CD4-positive, alpha-beta memory T cell (primary cell): ENCODE measurements around the gene KRTAP10-10. TPM values are rescaled to one million over a fixed set of nuclear protein-coding genes. Genes with fewer than 3 reads are reported as not detected.
"Not testable (repeated sequence)": the region's sequence is repeated elsewhere in the genome, so short reads cannot be mapped to it uniquely, and the experiment has no call there.

ENCODE experiments used
- CTCF ChIA-PET: fragments of 350-600 bp; sonication (Branson Sonifier 250); formaldehyde crosslinking; loops from one replicate; lab custom pipeline; 2021; ENCODE audit warnings: inconsistent platforms; ENCODE audit not compliant: partially characterized antibody; lab: Charles Lee
- POLR2A ChIA-PET: fragments of 350-600 bp; sonication (Branson Sonifier 250); formaldehyde crosslinking; loops from one replicate; lab custom pipeline; 2021; ENCODE audit not compliant: partially characterized antibody; lab: Charles Lee
- DNase-seq, 5 donors: peaks; one replicate each; pipeline versions ENCODE4 v3.0.0 to v3.0.0-alpha.2; 2020 to 2022; ENCODE audit warnings: mixed read lengths in 1 of 5
- H3K27ac ChIP-seq: one replicate; pipeline ENCODE4 v1.7.0; 2013; ENCODE audit warnings: low read depth, low read length
- H3K27me3 ChIP-seq: 2 replicates; pipeline ENCODE4 v1.7.0; 2013; ENCODE audit warnings: mild to moderate bottlenecking, low read length, moderate library complexity; ENCODE audit not compliant: insufficient read depth
- H3K36me3 ChIP-seq: 2 replicates; pipeline ENCODE4 v1.7.0; 2013; ENCODE audit warnings: mild to moderate bottlenecking, low read length, moderate library complexity; ENCODE audit not compliant: insufficient read depth
- H3K4me1 ChIP-seq: 2 replicates; pipeline ENCODE4 v1.7.0; 2013; ENCODE audit warnings: mild to moderate bottlenecking, low read length, moderate library complexity; ENCODE audit not compliant: insufficient read depth
- H3K4me3 ChIP-seq, 2 donors: one replicate each; pipeline ENCODE4 v1.7.0; 2013; ENCODE audit warnings: low read length in 2 of 2, mild to moderate bottlenecking in 1 of 2
- H3K9me3 ChIP-seq, 2 donors: one replicate each; pipeline ENCODE4 v1.7.0; 2013; ENCODE audit warnings: low read length in 2 of 2, control low read depth in 1 of 2; ENCODE audit not compliant: control insufficient read depth in 1 of 2
- H3K27ac Mint-ChIP-seq, 7 donors: one replicate each; pipeline ENCODE4 v1.8.0; 2020 to 2021; ENCODE audit warnings: mixed read lengths in 7 of 7, mild to moderate bottlenecking in 6 of 7, inconsistent platforms in 3 of 7, moderate library complexity in 3 of 7
- H3K27me3 Mint-ChIP-seq, 2 donors: one replicate each; pipeline ENCODE4 v1.8.0; 2020 to 2021; ENCODE audit warnings: mixed read lengths in 2 of 2
- H3K36me3 Mint-ChIP-seq, 2 donors: one replicate each; pipeline ENCODE4 v1.8.0; 2020 to 2021; ENCODE audit warnings: mixed read lengths in 2 of 2, inconsistent platforms in 1 of 2, mild to moderate bottlenecking in 1 of 2
- H3K4me1 Mint-ChIP-seq, 4 donors: one replicate each; pipeline ENCODE4 v1.8.0; 2020 to 2021; ENCODE audit warnings: mixed read lengths in 4 of 4, mild to moderate bottlenecking in 1 of 4
- H3K4me3 Mint-ChIP-seq, 8 donors: one replicate each; pipeline ENCODE4 v1.8.0; 2020 to 2021; ENCODE audit warnings: mixed read lengths in 8 of 8, mild to moderate bottlenecking in 7 of 8, moderate library complexity in 6 of 8, inconsistent platforms in 3 of 8
- H3K9me3 Mint-ChIP-seq, 8 donors: one replicate each; pipeline ENCODE4 v1.8.0; 2020 to 2021; ENCODE audit warnings: mixed read lengths in 8 of 8, mild to moderate bottlenecking in 5 of 8, inconsistent platforms in 3 of 8, moderate library complexity in 1 of 8
- intact Hi-C: fragments of 100-400 bp; cut with micrococcal nuclease; formaldehyde crosslinking; loops from one replicate; pipeline ENCODE4 v1.15.1; 2023
- polyA plus RNA-seq, 2 donors: library from polyadenylated mRNA; unstranded; fragments of 300-500 nt; fragmentation: Illumina TruSeq; gene quantifications; one replicate each; pipeline ENCODE4 v1.2.3, GENCODE V29; 2021
- total RNA-seq, 2 experiments: library from RNA; stranded (reverse); gene quantifications; one replicate each; pipeline ENCODE4 v1.2.3, GENCODE V29; 2021

KRTAP10-10 gene
- total and polyA plus RNA-seq, 4 experiments from 2014 or later: not detected

DNA sequence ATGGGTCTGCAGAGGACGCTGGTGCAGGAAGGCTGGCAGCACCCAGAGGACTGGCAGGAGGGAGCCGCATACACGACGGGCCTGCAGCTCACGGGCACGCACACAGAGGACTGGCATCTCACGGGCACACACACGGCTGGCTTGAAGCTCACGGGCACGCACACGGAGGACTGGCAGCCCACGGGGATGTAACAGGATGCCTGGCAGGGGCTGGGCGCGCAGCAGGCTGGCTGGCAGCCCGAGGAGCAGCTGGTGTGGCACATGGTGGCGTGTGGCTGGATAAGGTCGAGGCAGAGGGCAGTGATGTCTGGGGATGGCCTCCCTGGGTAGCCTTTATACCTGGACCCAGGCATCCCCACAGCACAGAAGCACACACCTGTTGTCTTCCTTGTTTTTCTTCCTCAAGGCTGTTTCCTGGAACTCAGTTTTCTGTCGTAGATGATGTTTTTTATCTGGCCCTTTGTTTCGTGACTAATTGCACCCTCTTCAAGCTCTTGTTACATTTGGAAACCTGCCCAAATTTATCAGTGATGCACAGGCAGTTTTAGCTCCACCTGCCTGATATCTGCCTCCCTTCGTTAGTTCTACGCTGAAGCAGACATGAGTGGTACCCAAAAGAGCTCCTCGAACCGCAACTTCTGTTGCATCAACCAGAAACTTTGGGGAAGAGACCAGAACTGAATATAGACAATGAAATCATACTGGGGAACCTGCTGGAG lies 44.9 kb downstream of the KRTAP10-10 start, which contains the start of gene KRTAP12-1:
Gene KRTAP12-1 (minus strand): TSS at position 303 of the 719 bp plus-strand sequence. CDS start 40 bp downstream, at position 263.
- Histone ChIP-seq H3K4me1 (no peaks in the 10 kb centered on the region), H3K36me3 (no peaks in the 10 kb centered on the region), H3K4me3 (no peak within 1 kb of the TSS), H3K27ac (no peak within 1 kb of the TSS), H3K9me3 (no peaks in the 10 kb centered on the region), H3K27me3 (no peaks in the 10 kb centered on the region)
- ChIA-PET CTCF (no interaction called here), POLR2A (interaction anchor here (1.0 to 1.2 kb wide), 2 partner anchors 9 to 24 kb away, joined by 3 to 4 read pairs; partner anchors contain the start of gene KRTAP12-3)
- Mint-ChIP-seq H3K4me3 (no peak within 1 kb of the TSS), H3K9me3 (peaks cover 0 to 3% (median 0%) of the 10 kb centered on the region in 8 donors), H3K36me3 (no peaks in the 10 kb centered on the region), H3K27ac (no peak within 1 kb of the TSS), H3K27me3 (peaks cover 3 to 10% of the 10 kb centered on the region in 2 donors), H3K4me1 (peaks cover 0 to 7% (median 4%) of the 10 kb centered on the region in 4 donors)
- intact Hi-C loops: no loop called here
- no peak for DNase-seq

DNA sequence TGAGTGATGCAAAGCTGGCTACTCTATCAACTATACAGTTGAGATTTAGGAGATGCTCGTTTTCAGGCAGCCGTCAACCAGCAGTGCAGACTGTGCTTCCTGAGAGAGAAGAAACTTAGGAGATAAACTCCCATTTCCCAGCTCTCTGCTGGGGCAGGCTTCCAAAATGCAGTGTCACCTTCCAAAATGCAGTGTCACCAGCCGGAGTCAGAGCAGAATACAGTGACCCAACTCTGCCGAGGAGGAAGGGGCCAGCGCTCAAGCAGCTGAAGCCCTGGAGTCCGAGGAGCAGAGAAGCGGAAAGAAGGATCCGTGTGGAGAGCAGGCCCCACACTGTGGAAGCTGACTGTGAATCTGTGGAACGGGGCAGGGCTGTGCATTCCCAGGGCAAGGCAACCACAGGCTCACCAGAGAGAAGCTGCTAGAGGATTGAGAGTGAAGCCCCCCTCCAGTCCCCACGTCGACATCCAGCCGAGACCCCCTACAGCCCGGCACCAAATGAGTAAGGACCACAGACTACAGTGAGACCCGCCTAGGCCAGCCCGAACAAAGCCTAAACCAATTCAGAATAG lies 45.5 kb downstream of the KRTAP10-10 start:
- ChIA-PET CTCF (no interaction called here), POLR2A (interaction anchor here (1.0 kb wide), 1 partner anchor 9 kb away, joined by 4 read pairs; no protein-coding TSS in a partner anchor)
- intact Hi-C loops: no loop called here
- Mint-ChIP-seq H3K36me3 (no peaks in the 10 kb centered on the region), H3K4me3 (no peak overlapping the region), H3K27me3 (peaks cover 3 to 10% of the 10 kb centered on the region in 2 donors), H3K27ac (no peak overlapping the region), H3K4me1 (peaks cover 0 to 7% (median 4%) of the 10 kb centered on the region in 4 donors), H3K9me3 (peaks cover 0 to 3% (median 0%) of the 10 kb centered on the region in 8 donors)
- no peak overlapping the region for H3K27ac ChIP-seq
- H3K36me3 ChIP-seq: no peaks in the 10 kb centered on the region
- H3K9me3 ChIP-seq: no peaks in the 10 kb centered on the region
- H3K4me1 ChIP-seq: no peaks in the 10 kb centered on the region
- DNase-seq: no peak
- H3K27me3 ChIP-seq: no peaks in the 10 kb centered on the region
- H3K4me3 ChIP-seq: no peak overlapping the region

- peaks cover 3 to 10% of the 10 kb centered on the region in 2 donors for H3K27me3 Mint-ChIP-seq
- Histone ChIP-seq H3K9me3 (no peaks in the 10 kb centered on the region), H3K27me3 (no peaks in the 10 kb centered on the region), H3K36me3 (no peaks in the 10 kb centered on the region), H3K4me1 (no peaks in the 10 kb centered on the region), H3K4me3 (no peak overlapping the region), H3K27ac (no peak overlapping the region)
- CTCF ChIA-PET: interaction anchor here (2.6 kb wide), 1 partner anchor 174 kb away, joined by 7 read pairs; no protein-coding TSS in a partner anchor
- no peaks in the 10 kb centered on the region for H3K36me3 Mint-ChIP-seq
- H3K4me1 Mint-ChIP-seq: peaks cover 0 to 7% (median 4%) of the 10 kb centered on the region in 4 donors
- intact Hi-C loops: no loop called here
- H3K4me3 Mint-ChIP-seq: no peak overlapping the region
- POLR2A ChIA-PET: no interaction called here
- H3K9me3 Mint-ChIP-seq: peaks cover 0 to 3% (median 0%) of the 10 kb centered on the region in 8 donors
- no peak for DNase-seq
- peak overlapping the region in 1 of 7 donors; percentile 68 for H3K27ac Mint-ChIP-seq
Observed at GRCh38 chr21:44684077-44684476, 46.9 kb downstream of the KRTAP10-10 start.

DNA sequence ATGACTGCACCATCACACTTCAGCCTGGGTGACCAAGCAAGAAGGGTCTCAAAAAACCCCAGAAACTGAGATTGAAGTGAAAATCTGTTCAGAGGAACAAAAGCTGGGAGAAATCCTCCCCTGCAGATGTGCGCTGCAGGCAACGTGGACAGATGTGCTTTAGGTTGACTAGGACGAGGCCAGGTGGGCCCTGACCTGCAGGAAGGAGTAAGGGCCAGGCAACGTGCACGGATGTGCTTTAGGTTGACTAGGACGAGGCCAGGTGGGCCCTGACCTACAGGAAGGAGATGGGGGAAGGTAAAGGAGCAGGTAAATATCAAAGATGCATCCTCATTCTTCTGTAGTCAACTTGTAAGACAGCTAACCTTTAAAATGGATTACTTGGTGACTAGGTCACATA lies 47.3 kb downstream of the KRTAP10-10 start:
- intact Hi-C loops: no loop called here
- no peaks in the 10 kb centered on the region for H3K9me3 ChIP-seq
- H3K36me3 Mint-ChIP-seq: no peaks in the 10 kb centered on the region
- H3K27me3 ChIP-seq: no peaks in the 10 kb centered on the region
- H3K4me1 ChIP-seq: no peaks in the 10 kb centered on the region
- peaks cover 0 to 7% (median 4%) of the 10 kb centered on the region in 4 donors for H3K4me1 Mint-ChIP-seq
- H3K27ac Mint-ChIP-seq: peak overlapping the region in 1 of 7 donors; percentile 68
- peaks cover 0 to 3% (median 0%) of the 10 kb centered on the region in 8 donors for H3K9me3 Mint-ChIP-seq
- peaks cover 3 to 10% of the 10 kb centered on the region in 2 donors for H3K27me3 Mint-ChIP-seq
- no peaks in the 10 kb centered on the region for H3K36me3 ChIP-seq
- ChIA-PET CTCF (interaction anchor here (2.6 kb wide), 1 partner anchor 174 kb away, joined by 7 read pairs; no protein-coding TSS in a partner anchor), POLR2A (no interaction called here)
- no peak overlapping the region for H3K4me3 ChIP-seq
- no peak for DNase-seq
- H3K4me3 Mint-ChIP-seq: no peak overlapping the region
- no peak overlapping the region for H3K27ac ChIP-seq

DNA sequence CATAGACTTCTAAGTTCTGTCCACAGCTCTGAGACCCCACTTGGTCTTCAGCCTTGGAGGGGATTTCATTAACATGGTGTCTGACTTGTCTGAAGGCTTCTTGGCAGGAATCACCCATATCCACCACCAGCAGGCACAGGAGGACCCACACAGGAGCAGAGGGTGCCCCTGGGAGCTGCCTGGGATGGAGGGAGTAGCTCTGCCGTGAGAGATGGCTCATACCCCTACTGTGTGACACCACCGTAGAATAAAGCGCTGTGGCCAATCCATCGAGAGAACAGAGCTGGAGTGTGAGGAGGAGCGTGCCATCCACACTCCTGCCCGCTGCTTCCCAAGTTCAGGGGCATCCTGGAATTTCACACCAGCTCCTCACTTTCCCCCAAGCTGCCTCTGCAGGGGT lies 47.9 kb downstream of the KRTAP10-10 start:
- POLR2A ChIA-PET, H3K9me3 Mint-ChIP-seq, DNase-seq, H3K4me1 Mint-ChIP-seq, H3K36me3 ChIP-seq, H3K27ac Mint-ChIP-seq, H3K9me3 ChIP-seq, H3K36me3 Mint-ChIP-seq, intact Hi-C loops, H3K4me1 ChIP-seq, H3K27me3 ChIP-seq, H3K4me3 ChIP-seq, H3K27ac ChIP-seq, H3K4me3 Mint-ChIP-seq: not testable (repeated sequence)
- peaks cover 6 to 10% of the 10 kb centered on the region in 2 donors for H3K27me3 Mint-ChIP-seq
- CTCF ChIA-PET: interaction anchor here (1.1 to 2.6 kb wide), 2 partner anchors 27 to 175 kb away, joined by 3 to 7 read pairs; partner anchors contain the start of gene KRTAP12-3

- peaks cover 6 to 10% of the 10 kb centered on the region in 2 donors for H3K27me3 Mint-ChIP-seq
- H3K4me3 Mint-ChIP-seq: no peak overlapping the region
- no peaks in the 10 kb centered on the region for H3K27me3 ChIP-seq
- intact Hi-C loops: no loop called here
- DNase-seq: no peak
- H3K4me1 ChIP-seq: no peaks in the 10 kb centered on the region
- H3K36me3 ChIP-seq: no peaks in the 10 kb centered on the region
- no peaks in the 10 kb centered on the region for H3K9me3 Mint-ChIP-seq
- POLR2A ChIA-PET: no interaction called here
- no peak overlapping the region for H3K4me3 ChIP-seq
- peaks cover 0 to 7% (median 4%) of the 10 kb centered on the region in 4 donors for H3K4me1 Mint-ChIP-seq
- H3K27ac Mint-ChIP-seq: peak overlapping the region in 2 of 7 donors; percentile 43 to 75
- CTCF ChIA-PET: interaction anchor here (1.1 kb wide), 1 partner anchor 28 kb away, joined by 3 read pairs; the partner anchor contains the start of gene KRTAP12-3
- H3K9me3 ChIP-seq: no peaks in the 10 kb centered on the region
- no peaks in the 10 kb centered on the region for H3K36me3 Mint-ChIP-seq
- H3K27ac ChIP-seq: no peak overlapping the region
Observed at GRCh38 chr21:44686000-44686781, 49.0 kb downstream of the KRTAP10-10 start.
